HG03460 (cell line): ENCODE results near the gene LENG8.

Source experiments
- ATAC-seq: cut with Tn5 transposase; IDR thresholded peaks from one replicate; pipeline ENCODE4 v1.9.1; 2021; ENCODE audit not compliant: unreplicated experiment

Gene LENG8

DNA sequence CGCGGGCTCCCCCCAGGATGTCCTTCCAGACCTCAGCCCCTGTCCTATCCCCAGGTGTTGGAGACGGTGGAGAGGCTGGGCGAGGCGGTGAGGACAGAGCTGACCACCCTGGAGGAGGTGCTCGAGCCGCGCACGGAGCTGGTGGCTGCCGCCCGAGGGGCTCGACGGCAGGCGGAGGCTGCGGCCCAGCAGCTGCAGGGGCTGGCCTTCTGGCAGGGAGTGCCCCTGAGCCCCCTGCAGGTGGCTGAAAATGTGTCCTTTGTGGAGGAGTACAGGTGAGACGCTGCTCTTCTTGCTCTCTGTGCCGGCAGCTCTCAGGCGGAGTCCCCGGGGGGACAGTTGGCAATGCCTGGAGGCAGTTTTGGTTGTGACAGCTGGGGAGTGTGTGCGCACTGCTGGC, 26.9 kb upstream of the LENG8 start:
- no peak for ATAC-seq

GRCh38 chr19:54424201-54424600, 24.8 kb upstream of the LENG8 start:
- ATAC-seq, result no peak

DNA sequence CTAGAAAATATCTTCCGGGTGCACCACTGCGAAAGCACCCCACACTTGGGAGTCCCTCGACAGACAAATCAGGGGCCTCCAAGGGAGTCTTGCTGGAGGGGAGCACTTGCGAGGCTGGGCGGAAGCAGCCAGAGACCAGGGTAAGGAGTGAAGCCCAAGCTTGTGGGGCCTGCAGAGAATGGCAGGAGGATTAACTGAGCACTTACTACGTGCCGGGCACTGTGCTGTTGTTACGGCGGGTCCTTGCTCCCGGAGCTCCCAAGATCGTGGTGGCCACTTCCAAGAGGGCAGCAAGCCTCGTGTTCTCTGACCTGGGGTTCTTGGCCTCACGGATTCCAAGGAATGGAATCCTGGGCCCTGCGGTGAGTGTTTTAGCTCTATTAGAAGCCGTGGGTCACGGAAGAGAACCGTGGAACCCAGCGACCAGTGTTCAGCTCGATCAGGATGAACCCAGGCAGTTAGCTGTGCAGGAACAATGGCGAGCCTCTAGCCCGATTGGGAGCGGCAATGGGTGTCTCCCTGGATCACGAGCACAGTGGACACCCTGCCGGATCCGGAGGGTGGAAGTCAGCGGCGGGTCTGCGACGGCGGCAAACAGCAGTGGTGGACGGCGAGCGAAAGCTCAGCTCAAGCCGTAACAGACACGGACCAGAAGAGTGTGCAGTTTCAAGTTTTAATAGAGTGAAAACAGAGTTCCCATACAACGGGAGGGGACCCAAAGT, 24.2 kb upstream of the LENG8 start:
- no peak for ATAC-seq

DNA sequence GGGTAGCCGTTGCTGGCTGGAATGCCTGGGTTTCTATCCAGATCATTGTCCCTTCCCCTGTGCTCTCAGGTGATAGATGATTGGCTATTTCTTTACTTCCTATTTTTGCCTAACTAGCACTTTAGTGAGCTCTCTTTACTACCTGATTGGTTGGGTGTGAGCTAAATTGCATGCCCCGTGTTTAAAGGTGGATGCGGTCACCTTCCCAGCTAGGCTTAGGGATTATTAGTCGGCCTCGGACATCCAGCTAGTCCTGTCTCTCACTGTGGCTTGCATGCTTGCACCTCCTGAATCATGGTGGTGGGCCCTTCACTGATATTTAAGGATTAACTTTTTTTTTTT, 23.6 kb upstream of the LENG8 start:
- no peak for ATAC-seq

- ATAC-seq, result no peak
Observed at GRCh38 chr19:54426291-54426931, 22.6 kb upstream of the LENG8 start.

DNA sequence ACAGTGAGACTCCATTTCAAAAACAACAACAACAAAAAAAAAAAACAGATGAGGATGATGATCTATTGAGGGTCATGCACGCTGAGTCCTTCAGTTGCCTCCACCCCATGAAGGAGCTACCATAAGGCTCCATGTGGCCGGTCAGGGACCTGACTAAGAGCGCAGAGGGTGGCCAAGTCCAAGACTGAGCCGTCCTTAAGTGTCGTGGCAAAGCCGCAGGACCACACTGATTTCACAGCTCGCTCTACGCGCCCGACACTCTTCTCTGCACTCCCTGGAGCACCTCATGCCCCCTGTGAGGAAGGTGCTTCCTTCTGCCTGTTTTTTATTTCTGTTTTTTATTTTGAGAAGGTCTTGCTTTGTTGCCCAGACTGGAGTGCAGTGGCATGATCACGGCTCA, 21.4 kb upstream of the LENG8 start:
- no peak for ATAC-seq

- no peak for ATAC-seq
Observed at GRCh38 chr19:54428323-54429175, 20.4 kb upstream of the LENG8 start.

- no peak for ATAC-seq
Observed at GRCh38 chr19:54429176-54429495, 19.9 kb upstream of the LENG8 start.

DNA sequence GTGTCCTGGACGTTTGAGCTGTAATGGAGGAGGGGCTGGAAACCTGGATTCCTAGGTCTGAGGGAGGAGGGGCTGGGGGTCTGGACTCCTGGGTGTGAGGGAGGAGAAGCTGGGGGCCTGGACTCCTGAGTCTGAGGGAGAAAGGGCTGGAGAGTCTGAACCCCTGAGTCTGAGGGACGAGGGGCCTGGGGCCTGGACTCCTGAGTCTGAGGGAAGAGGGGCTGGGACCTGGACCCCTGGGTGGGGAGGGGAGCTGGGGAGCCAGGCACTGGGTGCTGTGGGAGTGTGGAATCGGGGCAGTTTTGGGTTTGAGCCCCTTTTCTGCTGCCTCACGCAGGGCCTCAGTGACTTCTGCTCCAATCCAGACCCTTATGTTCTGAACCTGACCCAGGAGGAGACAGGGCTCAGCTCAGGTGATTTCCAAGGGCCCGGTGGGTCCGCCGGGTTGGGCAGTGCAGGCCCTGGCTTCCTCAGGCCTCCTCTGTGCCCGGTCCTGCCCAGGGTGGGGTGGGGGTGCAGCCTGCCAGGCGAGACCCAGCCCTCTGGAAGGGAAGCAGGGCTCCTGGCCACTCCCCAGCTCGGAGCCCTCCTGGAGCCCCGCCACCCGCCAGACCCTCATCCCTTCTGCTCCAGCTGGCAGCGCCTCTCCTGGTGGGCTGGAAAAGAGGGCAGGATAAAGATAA, 19.3 kb upstream of the LENG8 start:
- no peak for ATAC-seq

- ATAC-seq, result no peak
Observed at GRCh38 chr19:54430306-54431254, 18.4 kb upstream of the LENG8 start.

- ATAC-seq, result no peak
Observed at GRCh38 chr19:54431255-54431838, 17.7 kb upstream of the LENG8 start.

GRCh38 chr19:54432144-54432738, 16.8 kb upstream of the LENG8 start:
- no peak for ATAC-seq

GRCh38 chr19:54433697-54434096, 15.3 kb upstream of the LENG8 start:
- no peak for ATAC-seq

GRCh38 chr19:54434112-54434872, 14.7 kb upstream of the LENG8 start:
- ATAC-seq, result no peak

GRCh38 chr19:54434873-54435214, 14.2 kb upstream of the LENG8 start:
- no peak for ATAC-seq

GRCh38 chr19:54435551-54436016, 13.4 kb upstream of the LENG8 start:
- no peak for ATAC-seq

DNA sequence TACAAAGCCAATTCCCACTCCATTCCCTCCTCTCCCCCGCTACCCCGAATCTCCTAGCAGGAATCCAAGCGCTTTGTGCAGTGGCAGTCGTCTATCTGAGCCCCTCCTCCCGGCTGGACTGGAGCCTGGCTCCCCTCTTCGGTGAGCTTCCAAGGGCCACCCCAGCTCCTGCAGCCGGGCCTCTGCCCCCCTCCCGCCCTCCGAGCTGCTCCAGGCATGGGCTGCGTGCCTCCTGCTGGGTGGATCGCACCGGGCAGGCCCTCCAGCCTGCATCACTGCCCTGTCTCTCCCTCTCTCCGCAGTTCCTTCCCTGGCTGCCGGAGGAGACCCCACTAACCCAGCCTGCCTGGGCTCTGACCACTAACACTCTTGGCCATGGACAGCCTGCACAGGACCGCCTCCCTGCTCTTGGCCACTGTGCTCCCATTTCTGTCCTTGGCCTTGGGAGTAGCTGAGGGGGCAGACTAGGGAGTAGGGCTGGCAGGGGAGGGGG, 12.9 kb upstream of the LENG8 start:
- no peak for ATAC-seq

DNA sequence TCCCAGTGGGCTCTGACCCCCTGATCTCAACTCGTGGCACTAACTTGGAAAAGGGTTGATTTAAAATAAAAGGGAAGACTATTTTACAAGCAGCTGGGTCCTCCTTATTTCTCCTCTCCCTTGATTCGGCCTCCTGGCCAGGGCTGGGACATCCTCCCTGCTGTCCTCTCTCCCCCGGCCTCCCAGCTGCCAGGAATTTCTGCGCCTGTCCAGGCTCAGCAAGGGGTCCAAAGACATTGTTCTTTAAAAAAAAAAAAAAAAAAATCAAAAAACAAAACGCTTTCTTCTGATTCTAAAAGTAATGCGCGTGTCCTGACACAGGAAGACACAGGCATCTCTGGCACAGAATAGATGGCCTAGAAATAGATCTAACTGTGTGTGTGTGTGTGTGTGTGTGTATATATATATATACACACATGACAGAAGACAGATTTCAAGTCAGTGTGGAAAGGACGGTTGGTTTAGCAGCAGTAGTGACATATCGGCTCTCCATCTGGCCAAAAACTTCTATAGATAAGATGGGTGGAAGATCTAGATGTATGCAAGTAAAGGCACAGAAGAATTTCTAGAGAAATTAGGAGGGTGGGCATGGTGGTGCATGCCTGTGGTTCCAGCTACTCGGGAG, 12.3 kb upstream of the LENG8 start:
- no peak for ATAC-seq
